Liver (tissue), 9 donors: Measurements from ENCODE around the gene PCYT1A. TPM values are rescaled to one million over a fixed set of nuclear protein-coding genes. Genes with fewer than 3 reads are reported as not detected.
A peak's percentile ranks its signal among the peaks of the same experiment; 100 is the strongest.

Source experiments
- DNase-seq: peaks from one replicate; pipeline ENCODE4 v3.0.0-alpha.2; 2017; ENCODE audit warnings: low spot score
- H3K27ac ChIP-seq, 2 donors: one replicate each; pipeline ENCODE4 v1.7.0; 2013; ENCODE audit warnings: inconsistent platforms in 2 of 2, low read length in 2 of 2, control low read depth in 1 of 2, low read depth in 1 of 2, mild to moderate bottlenecking in 1 of 2
- H3K27me3 ChIP-seq, 4 donors: one replicate each; pipeline versions ENCODE4 v1.6.1 to v1.7.0; 2013; ENCODE audit warnings: low read length in 3 of 4, inconsistent platforms in 1 of 4, mild to moderate bottlenecking in 1 of 4, moderate library complexity in 1 of 4; ENCODE audit not compliant: control insufficient read depth in 4 of 4, insufficient read depth in 4 of 4
- H3K36me3 ChIP-seq, 4 donors: one replicate each; pipeline versions ENCODE4 v1.6.1 to v1.7.0; 2013; ENCODE audit warnings: low read length in 3 of 4, mild to moderate bottlenecking in 3 of 4, low read depth in 1 of 4, moderate library complexity in 1 of 4; ENCODE audit not compliant: control insufficient read depth in 4 of 4, insufficient read depth in 3 of 4
- H3K4me1 ChIP-seq, 4 donors: one replicate each; pipeline versions ENCODE4 v1.6.1 to v1.7.0; 2013; ENCODE audit warnings: low read length in 3 of 4, mild to moderate bottlenecking in 3 of 4, moderate library complexity in 1 of 4; ENCODE audit not compliant: control insufficient read depth in 4 of 4, insufficient read depth in 4 of 4
- H3K4me3 ChIP-seq, 3 donors: one replicate each; pipeline versions ENCODE4 v1.6.1 to v1.7.0; 2013; ENCODE audit warnings: low read length in 3 of 3, control low read depth in 1 of 3, low read depth in 1 of 3, mild to moderate bottlenecking in 1 of 3
- H3K9ac ChIP-seq, 2 donors: one replicate each; pipeline ENCODE4 v1.7.0; 2013; ENCODE audit warnings: low read length in 2 of 2, mild to moderate bottlenecking in 2 of 2, moderate library complexity in 2 of 2, control low read depth in 1 of 2, low read depth in 1 of 2
- H3K9me3 ChIP-seq, 4 donors: one replicate each; pipeline versions ENCODE4 v1.6.1 to v1.7.0; 2013; ENCODE audit warnings: low read length in 3 of 4; ENCODE audit not compliant: control insufficient read depth in 4 of 4
- CTCF ChIP-seq: fragments of 150-350 bp; IDR thresholded peaks from 2 replicates; pipeline ENCODE4 v1.5.1; 2017; ENCODE audit warnings: improper control_type of control experiment, low read depth, low read length; ENCODE audit not compliant: missing input control
- EGR1 ChIP-seq, 2 donors: IDR thresholded peaks; 2 replicates each; pipeline ENCODE4 v1.6.1; 2016 to 2018; ENCODE audit warnings: antibody characterized with exemption in 2 of 2, low read depth in 2 of 2
- FOXA1 ChIP-seq: IDR thresholded peaks from 2 replicates; pipeline ENCODE4 v1.6.1; 2016; ENCODE audit warnings: antibody characterized with exemption
- GABPA ChIP-seq, 2 donors: IDR thresholded peaks in 1 of 2; conservative IDR thresholded peaks in 1 of 2; 2 replicates each; pipeline ENCODE4 v1.6.1; 2016; ENCODE audit warnings: antibody characterized with exemption in 2 of 2, mild to moderate bottlenecking in 1 of 2, moderate library complexity in 1 of 2
- HNF4A ChIP-seq, 2 donors: conservative IDR thresholded peaks; 2 replicates each; pipeline ENCODE4 v1.6.1; 2016; ENCODE audit warnings: antibody characterized with exemption in 2 of 2, mild to moderate bottlenecking in 2 of 2
- HNF4G ChIP-seq: IDR thresholded peaks from 2 replicates; pipeline ENCODE4 v1.6.1; 2016; ENCODE audit warnings: antibody characterized with exemption
- JUND ChIP-seq, 2 donors: IDR thresholded peaks; 2 replicates each; pipeline ENCODE4 v1.6.1; 2016; ENCODE audit warnings: antibody characterized with exemption in 2 of 2
- SP1 ChIP-seq: IDR thresholded peaks from 2 replicates; pipeline ENCODE4 v1.6.1; 2018; ENCODE audit warnings: antibody characterized with exemption, mild to moderate bottlenecking
- TAF1 ChIP-seq: conservative IDR thresholded peaks from 2 replicates; pipeline ENCODE4 v1.6.1; 2016; ENCODE audit warnings: antibody characterized with exemption, mild to moderate bottlenecking
- WGBS: extraction: QIAGEN DNeasy Blood & Tissue Kit; methylation state at CpG from one replicate; pipeline ENCODE4 v1.1.7; 2013; 5-methylcytosine and 5-hydroxymethylcytosine counted together
- polyA plus RNA-seq, 2 donors: library from polyadenylated mRNA; stranded (reverse) in 1 of 2; unstranded in 1 of 2; fragments of 200-250 nt in 1 of 2; fragments of >200 nt in 1 of 2; fragmentation: Nextera tagmentation in 1 of 2; extraction: Ambion mirVana in 1 of 2; gene quantifications; one replicate each; pipeline versions ENCODE4 v1.2.1 to v1.2.3, GENCODE V29; 2013 to 2015
- total RNA-seq, 2 donors: library from RNA; depleted of rRNA; stranded (reverse); fragments of >200 nt; gene quantifications; one replicate each; pipeline ENCODE4 v1.2.3, GENCODE V29; 2014
- TF ChIP-seq, protein P1 (sequence below): IDR thresholded peaks from 2 replicates; pipeline ENCODE4 v1.6.1; 2016; ENCODE audit warnings: antibody characterized with exemption
- TF ChIP-seq, protein P2 (sequence below): IDR thresholded peaks from 2 replicates; pipeline ENCODE4 v1.6.1; 2016; ENCODE audit warnings: antibody characterized with exemption, mild to moderate bottlenecking
- donor health status: healthy.
- donor health status: healthy.
- donor health status: healthy.
- donor health status: healthy.
- donor health status: healthy.

PCYT1A gene
- total and polyA plus RNA-seq, 4 donors: 12.5 to 56.8 (median 24.3) TPM

GRCh38 chr3:196203846-196204245 lies 83.7 kb downstream of the PCYT1A start:
- no peaks in the 10 kb centered on the region for H3K36me3 ChIP-seq
- no peak for DNase-seq
- H3K4me3 ChIP-seq: no peak overlapping the region
- no peaks in the 10 kb centered on the region for H3K9me3 ChIP-seq
- WGBS: 92% methylated on average over 3 of the region's 3 CpGs
- TF ChIP-seq SP1 (no peak), JUND (IDR thresholded peaks at IDR 0.05) (no peak), HNF4A (conservative IDR thresholded peaks at IDR 0.05) (no peak), EGR1 (IDR thresholded peaks at IDR 0.05; ENCODE audit: low read depth in 2 of 2) (no peak), GABPA (IDR thresholded peaks at IDR 0.05 in 1 of 2, conservative IDR thresholded peaks at IDR 0.05 in 1 of 2) (no peak), FOXA1 (no peak), CTCF (no peak), HNF4G (no peak)
- TF ChIP-seq, protein P1, sequence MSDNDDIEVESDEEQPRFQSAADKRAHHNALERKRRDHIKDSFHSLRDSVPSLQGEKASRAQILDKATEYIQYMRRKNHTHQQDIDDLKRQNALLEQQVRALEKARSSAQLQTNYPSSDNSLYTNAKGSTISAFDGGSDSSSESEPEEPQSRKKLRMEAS: no peak
- no peaks in the 10 kb centered on the region for H3K27me3 ChIP-seq
- peaks cover 3 to 10% (median 4%) of the 10 kb centered on the region in 4 donors for H3K4me1 ChIP-seq
- no peak overlapping the region for H3K9ac ChIP-seq
- no peak overlapping the region for H3K27ac ChIP-seq

DNA sequence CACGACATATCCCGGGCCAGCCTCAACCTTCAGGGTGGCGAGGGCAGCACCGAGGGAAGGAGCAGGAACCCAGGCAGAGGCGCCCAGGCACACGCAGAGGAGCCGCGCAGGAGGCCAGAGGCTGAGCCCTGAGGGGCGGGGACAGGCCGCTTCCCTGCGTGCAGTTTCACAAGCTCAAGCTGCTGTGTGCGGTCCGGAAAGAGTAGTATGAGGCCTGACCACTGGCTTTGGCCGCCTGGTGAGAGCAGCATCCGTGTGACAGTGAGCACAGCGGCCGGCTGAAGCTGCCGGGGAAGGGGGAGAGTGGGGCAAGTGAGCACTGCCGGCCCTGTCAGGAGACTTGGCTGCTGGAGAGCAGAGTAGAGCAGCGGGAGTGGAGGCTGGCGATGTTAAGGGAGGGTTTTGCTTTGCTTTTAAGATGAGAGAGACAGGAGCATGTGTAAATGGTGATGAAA lies 85.0 kb downstream of the PCYT1A start:
- 70% methylated on average over 21 of the region's 21 CpGs for WGBS
- Histone ChIP-seq H3K9ac (no peak overlapping the region), H3K4me1 (peaks cover 0 to 3% (median under 1%) of the 10 kb centered on the region in 4 donors), H3K9me3 (no peaks in the 10 kb centered on the region), H3K27ac (no peak overlapping the region), H3K36me3 (no peaks in the 10 kb centered on the region), H3K4me3 (no peak overlapping the region), H3K27me3 (no peaks in the 10 kb centered on the region)
- no peak for DNase-seq
- TF ChIP-seq TAF1: no peak
- TF ChIP-seq, protein P2, sequence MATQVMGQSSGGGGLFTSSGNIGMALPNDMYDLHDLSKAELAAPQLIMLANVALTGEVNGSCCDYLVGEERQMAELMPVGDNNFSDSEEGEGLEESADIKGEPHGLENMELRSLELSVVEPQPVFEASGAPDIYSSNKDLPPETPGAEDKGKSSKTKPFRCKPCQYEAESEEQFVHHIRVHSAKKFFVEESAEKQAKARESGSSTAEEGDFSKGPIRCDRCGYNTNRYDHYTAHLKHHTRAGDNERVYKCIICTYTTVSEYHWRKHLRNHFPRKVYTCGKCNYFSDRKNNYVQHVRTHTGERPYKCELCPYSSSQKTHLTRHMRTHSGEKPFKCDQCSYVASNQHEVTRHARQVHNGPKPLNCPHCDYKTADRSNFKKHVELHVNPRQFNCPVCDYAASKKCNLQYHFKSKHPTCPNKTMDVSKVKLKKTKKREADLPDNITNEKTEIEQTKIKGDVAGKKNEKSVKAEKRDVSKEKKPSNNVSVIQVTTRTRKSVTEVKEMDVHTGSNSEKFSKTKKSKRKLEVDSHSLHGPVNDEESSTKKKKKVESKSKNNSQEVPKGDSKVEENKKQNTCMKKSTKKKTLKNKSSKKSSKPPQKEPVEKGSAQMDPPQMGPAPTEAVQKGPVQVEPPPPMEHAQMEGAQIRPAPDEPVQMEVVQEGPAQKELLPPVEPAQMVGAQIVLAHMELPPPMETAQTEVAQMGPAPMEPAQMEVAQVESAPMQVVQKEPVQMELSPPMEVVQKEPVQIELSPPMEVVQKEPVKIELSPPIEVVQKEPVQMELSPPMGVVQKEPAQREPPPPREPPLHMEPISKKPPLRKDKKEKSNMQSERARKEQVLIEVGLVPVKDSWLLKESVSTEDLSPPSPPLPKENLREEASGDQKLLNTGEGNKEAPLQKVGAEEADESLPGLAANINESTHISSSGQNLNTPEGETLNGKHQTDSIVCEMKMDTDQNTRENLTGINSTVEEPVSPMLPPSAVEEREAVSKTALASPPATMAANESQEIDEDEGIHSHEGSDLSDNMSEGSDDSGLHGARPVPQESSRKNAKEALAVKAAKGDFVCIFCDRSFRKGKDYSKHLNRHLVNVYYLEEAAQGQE: peak; percentile 32
